ENCODE data around the gene OR10D3. TPM values are rescaled to one million over a fixed set of nuclear protein-coding genes. Genes with fewer than 3 reads are reported as not detected.
A peak's percentile ranks its signal among the peaks of the same experiment; 100 is the strongest.
"Not testable (repeated sequence)": the region's sequence is repeated elsewhere in the genome, so short reads cannot be mapped to it uniquely, and the experiment has no call there.

OR10D3 gene
- total and polyA plus RNA-seq, 5 experiments from 2014 or later: not detected

DNA sequence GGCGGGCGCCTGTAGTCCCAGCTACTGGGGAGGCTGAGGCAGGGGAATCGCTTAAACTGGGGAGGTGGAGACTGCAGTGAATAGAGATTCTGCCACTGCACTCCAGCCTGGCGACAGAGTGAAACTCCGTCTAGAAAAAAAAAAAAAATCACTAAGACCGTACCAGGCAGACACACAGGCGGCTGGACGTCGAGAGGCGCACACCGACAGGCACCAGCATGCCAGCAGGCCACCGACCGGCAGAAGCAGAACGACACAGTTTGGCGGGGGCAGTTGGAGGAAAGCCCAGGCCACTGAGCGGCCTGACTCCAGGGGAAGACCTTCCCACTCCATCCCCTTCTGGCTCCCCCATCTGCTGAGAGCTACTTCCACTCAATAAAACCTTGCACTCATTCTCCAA, 17.5 kb downstream of the OR10D3 start:
- no peaks in the 10 kb centered on the region for H3K9me3 Mint-ChIP-seq
- peaks cover 0 to 8% (median 2%) of the 10 kb centered on the region in 5 donors for H3K27me3 Mint-ChIP-seq
- no peaks in the 10 kb centered on the region for H3K36me3 Mint-ChIP-seq
- POLR2A ChIA-PET: no interaction called here
- no peak overlapping the region for H3K4me3 Mint-ChIP-seq
- H3K4me1 Mint-ChIP-seq: no peaks in the 10 kb centered on the region
- ATAC-seq (no peak), DNase-seq (no peak)
- no peak overlapping the region for H3K27ac Mint-ChIP-seq

DNA sequence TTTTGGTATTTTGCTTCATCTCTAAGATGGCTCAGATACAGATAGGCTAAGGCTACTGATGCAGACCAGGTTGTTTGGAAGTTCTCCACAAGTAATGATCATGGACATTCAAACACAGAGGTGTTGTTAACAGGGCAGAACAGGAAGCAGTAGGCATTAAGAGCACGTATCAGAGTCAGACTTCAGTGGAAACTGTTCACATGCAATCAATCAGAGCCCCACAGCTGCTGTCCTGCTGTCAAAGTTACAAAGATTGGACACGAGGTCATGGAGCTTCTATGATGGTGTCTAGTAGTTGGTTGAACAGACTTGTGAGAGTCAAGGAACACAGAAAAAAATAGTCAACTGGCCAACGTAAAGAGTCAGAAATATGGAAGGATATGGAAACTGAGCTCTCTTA, 19.8 kb downstream of the OR10D3 start:
- DNase-seq (no peak), ATAC-seq (no peak)
- POLR2A ChIA-PET: no interaction called here
- Mint-ChIP-seq H3K27me3 (peaks cover 0 to 7% (median 2%) of the 10 kb centered on the region in 5 donors), H3K36me3 (no peaks in the 10 kb centered on the region), H3K4me3 (no peak overlapping the region), H3K4me1 (no peaks in the 10 kb centered on the region), H3K27ac (no peak overlapping the region), H3K9me3 (no peaks in the 10 kb centered on the region)

DNA sequence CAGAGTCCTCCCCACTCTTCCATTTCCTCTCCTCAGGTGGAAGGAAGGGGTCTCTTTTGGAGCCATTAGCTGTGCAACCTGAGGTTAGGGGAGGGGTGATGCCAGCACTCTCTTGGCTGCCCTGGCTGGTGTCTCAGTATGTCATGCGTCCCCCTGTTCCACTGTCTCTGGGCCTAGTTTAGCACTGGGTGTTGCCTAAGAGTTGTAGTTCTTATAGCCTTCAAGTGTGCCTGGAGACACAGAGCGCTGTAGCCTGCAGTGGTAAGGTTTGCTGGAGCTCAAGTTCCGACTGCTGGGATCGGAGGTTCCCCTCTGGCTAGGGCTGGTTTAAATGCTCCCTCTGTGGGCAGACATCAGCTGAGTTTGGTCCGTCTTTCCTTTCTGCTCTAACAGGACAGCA, 20.9 kb downstream of the OR10D3 start:
- H3K4me3 Mint-ChIP-seq: no peak overlapping the region
- H3K36me3 Mint-ChIP-seq: no peaks in the 10 kb centered on the region
- DNase-seq (no peak), ATAC-seq (no peak)
- H3K27me3 Mint-ChIP-seq: peaks cover 0 to 3% (median 2%) of the 10 kb centered on the region in 5 donors
- no peaks in the 10 kb centered on the region for H3K9me3 Mint-ChIP-seq
- H3K4me1 Mint-ChIP-seq: no peaks in the 10 kb centered on the region
- no peak overlapping the region for H3K27ac Mint-ChIP-seq
- POLR2A ChIA-PET: no interaction called here

DNA sequence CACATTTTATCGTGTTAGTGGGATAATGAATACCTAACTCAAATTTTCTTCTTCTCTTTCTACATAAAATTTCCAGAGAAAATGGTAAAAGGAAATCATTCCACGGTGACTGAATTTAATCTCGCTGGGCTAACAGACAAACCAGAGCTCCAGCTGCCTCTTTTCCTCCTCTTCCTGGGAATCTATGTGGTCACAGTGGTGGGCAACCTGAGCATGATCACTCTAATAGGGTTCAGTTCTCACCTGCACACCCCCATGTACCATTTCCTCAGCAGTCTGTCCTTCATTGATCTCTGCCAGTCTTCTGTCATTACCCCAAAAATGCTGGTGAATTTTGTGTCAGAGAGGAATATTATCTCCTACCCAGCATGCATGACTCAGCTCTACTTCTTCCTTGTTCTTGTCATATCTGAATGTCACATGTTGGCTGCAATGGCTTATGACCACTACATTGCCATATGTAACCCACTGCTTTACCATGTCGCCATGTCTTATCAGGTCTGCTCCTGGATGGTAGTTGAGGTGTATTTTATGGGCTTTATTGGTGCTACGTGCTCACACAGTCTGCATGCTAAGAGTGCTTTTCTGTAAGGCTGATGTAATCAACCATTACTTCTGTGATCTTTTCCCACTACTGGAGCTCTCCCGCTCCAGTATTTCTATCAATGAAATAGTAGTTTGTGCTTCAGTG, 24.1 kb downstream of the OR10D3 start:
- no peaks in the 10 kb centered on the region for H3K36me3 Mint-ChIP-seq
- no peaks in the 10 kb centered on the region for H3K9me3 Mint-ChIP-seq
- H3K27ac Mint-ChIP-seq: no peak overlapping the region
- DNase-seq (no peak), ATAC-seq (no peak)
- H3K4me1 Mint-ChIP-seq: no peaks in the 10 kb centered on the region
- peaks cover 0 to 5% (median 0%) of the 10 kb centered on the region in 5 donors for H3K27me3 Mint-ChIP-seq
- no peak overlapping the region for H3K4me3 Mint-ChIP-seq
- POLR2A ChIA-PET: no interaction called here

DNA sequence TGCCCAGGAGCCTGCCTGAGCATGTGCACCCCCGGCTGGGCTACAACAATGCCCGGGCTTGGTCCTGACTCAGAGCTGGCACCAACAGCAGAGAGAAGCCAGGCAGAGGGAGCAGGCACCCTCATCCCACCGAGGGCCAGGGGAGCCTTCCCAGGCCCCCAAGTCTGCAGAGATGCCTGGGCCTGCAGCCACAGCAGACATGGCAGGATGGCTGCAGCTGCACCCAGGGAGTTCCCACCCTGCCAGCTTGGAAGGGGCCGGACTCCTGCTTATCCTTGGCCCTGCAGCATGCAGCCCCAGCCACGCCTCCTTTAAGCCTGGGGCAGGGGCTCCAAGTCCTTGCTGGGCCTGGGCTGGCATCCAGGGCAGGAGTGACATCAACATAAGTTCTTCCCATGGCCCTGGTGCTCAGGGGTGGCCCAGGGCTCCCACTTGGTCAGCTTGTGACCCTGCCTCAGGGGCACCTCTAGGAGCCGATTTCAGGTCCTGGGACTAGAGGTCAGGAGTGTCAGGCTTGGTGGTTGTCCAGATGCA, 26.7 kb downstream of the OR10D3 start:
- POLR2A ChIA-PET: no interaction called here
- Mint-ChIP-seq H3K27me3 (peaks cover 0 to 5% (median 0%) of the 10 kb centered on the region in 5 donors), H3K4me3 (no peak overlapping the region)

DNA sequence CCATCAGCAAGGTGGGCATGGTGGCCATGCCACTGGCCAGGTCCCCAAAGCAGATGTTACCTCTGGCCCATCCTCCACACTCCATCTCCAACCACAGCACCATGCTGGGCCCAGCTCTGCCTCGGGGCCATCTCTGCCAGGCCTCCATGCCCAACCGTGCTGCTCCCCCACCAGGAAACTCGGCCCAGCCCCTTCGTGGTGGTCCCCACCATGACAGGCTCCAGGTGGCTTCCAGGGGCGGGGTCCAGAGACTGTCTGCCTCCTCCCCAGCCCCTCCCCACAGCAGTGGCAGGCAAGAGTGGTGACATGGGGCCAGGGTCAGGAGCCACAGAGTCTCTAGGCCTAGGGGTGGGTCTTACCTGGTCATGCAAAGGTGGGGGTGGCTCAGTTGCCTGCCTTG, 27.3 kb downstream of the OR10D3 start:
- POLR2A ChIA-PET: no interaction called here
- peak in 1 of 10 donors; percentile 60 for DNase-seq
- H3K4me3 Mint-ChIP-seq: no peak overlapping the region
- H3K36me3 Mint-ChIP-seq: no peaks in the 10 kb centered on the region
- H3K9me3 Mint-ChIP-seq: no peaks in the 10 kb centered on the region
- H3K27ac Mint-ChIP-seq: no peak overlapping the region
- no peak for ATAC-seq
- H3K4me1 Mint-ChIP-seq: no peaks in the 10 kb centered on the region
- peaks cover 0 to 5% (median 0%) of the 10 kb centered on the region in 5 donors for H3K27me3 Mint-ChIP-seq

More for the DNA sequence above, 26.7 kb downstream of the OR10D3 start:
- no peak for DNase-seq
- H3K9me3 Mint-ChIP-seq: no peaks in the 10 kb centered on the region
- H3K27ac Mint-ChIP-seq: no peak overlapping the region
- no peak for ATAC-seq
- no peaks in the 10 kb centered on the region for H3K4me1 Mint-ChIP-seq
- H3K36me3 Mint-ChIP-seq: no peaks in the 10 kb centered on the region

DNA sequence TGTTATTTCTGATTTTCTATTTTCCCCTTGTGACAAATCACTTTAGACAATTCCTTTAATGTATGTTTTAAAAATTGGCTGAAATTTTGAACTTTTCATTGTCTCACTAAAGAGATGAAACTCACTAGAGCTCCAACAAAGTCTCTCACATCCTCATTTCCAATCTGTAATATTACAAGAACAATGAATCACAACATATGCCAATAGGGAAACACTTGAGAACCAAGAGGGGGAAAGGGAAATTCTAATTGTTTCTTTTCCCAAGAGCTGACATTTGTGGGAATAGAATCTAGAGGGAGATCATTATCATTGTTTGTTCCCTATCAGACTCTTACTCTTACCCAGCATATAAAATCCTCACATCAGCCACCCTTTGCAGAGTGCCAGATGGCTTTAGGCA, 28.2 kb downstream of the OR10D3 start:
- POLR2A ChIA-PET: no interaction called here
- no peak for DNase-seq
- Mint-ChIP-seq H3K4me1 (no peaks in the 10 kb centered on the region), H3K27ac (no peak overlapping the region), H3K9me3 (no peaks in the 10 kb centered on the region), H3K4me3 (no peak overlapping the region), H3K27me3 (peaks cover 0 to 5% (median 0%) of the 10 kb centered on the region in 5 donors), H3K36me3 (no peaks in the 10 kb centered on the region)
- ATAC-seq: no peak

DNA sequence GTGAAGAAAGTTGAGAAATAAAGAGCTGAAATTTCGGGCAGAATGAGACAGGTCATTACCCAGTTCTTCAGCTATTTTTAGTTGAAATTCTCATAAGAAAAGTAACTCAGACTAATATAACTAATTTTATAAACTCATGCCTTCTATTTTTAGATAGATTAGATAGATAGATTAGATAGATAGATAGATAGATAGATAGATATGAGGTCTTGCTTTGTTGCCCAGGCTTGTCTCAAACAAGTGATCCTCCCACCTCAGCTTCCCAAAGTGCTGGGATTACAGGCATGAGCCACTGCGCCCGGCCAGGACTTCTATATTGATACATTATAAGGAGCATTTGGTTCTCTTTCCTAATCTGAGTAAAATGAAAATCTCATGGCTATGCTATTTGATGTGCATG, 30.9 kb downstream of the OR10D3 start:
- no peak for ATAC-seq
- Mint-ChIP-seq H3K9me3 (no peaks in the 10 kb centered on the region), H3K36me3 (no peaks in the 10 kb centered on the region), H3K4me1 (no peaks in the 10 kb centered on the region), H3K4me3 (no peak overlapping the region), H3K27ac (no peak overlapping the region), H3K27me3 (peaks cover 0 to 4% (median 0%) of the 10 kb centered on the region in 5 donors)
- POLR2A ChIA-PET: no interaction called here
- DNase-seq: no peak

DNA sequence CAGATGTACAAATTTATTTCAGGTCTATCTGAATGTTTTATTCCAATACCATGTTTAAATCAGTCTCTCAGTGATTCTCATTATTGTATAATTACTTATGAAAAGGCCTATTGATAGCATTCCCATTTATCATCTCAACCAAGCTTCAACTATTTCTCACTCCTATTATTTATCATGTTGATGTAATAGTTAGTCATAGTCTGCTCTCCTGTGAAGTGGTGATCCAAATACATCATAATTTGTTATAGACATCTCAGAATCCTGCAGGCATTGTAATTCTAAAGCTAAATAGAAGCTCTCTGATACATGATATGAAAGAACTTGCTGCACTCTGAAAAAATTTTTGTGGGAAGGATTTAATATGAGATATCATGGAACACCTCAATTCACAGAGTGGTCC, 36.0 kb downstream of the OR10D3 start:
- no peak for ATAC-seq
- H3K9me3 Mint-ChIP-seq: no peaks in the 10 kb centered on the region
- no peaks in the 10 kb centered on the region for H3K36me3 Mint-ChIP-seq

DNA sequence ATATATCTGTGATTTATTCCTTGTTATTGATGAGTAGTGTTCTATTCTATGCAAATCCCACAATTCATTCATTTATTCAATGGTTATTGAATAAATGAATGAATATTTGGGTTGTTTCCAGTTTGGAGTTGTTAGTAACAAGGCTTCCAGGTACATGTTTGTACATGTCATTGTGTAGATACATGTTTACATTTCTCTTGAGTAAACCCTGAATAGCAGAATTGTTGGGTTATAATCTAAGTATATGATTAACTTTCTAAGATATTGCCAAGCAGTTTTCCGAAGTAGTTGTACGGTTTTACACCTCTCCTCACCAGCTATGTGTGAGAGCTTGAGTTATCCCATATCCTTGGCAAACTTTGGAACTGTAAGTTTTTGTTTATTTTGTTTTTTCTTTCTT, 39.3 kb downstream of the OR10D3 start:
- Mint-ChIP-seq H3K4me1 (no peaks in the 10 kb centered on the region), H3K36me3 (no peaks in the 10 kb centered on the region), H3K4me3 (no peak overlapping the region), H3K27ac (no peak overlapping the region), H3K27me3 (peaks cover 3 to 25% (median 10%) of the 10 kb centered on the region in 5 donors), H3K9me3 (no peaks in the 10 kb centered on the region)
- DNase-seq (no peak), ATAC-seq (no peak)
- POLR2A ChIA-PET: no interaction called here

More for the DNA sequence above, 36.0 kb downstream of the OR10D3 start:
- H3K27ac Mint-ChIP-seq: no peak overlapping the region
- peaks cover 0 to 3% (median 0%) of the 10 kb centered on the region in 5 donors for H3K27me3 Mint-ChIP-seq
- POLR2A ChIA-PET: no interaction called here
- H3K4me3 Mint-ChIP-seq: no peak overlapping the region
- no peak for DNase-seq
- H3K4me1 Mint-ChIP-seq: no peaks in the 10 kb centered on the region

DNA sequence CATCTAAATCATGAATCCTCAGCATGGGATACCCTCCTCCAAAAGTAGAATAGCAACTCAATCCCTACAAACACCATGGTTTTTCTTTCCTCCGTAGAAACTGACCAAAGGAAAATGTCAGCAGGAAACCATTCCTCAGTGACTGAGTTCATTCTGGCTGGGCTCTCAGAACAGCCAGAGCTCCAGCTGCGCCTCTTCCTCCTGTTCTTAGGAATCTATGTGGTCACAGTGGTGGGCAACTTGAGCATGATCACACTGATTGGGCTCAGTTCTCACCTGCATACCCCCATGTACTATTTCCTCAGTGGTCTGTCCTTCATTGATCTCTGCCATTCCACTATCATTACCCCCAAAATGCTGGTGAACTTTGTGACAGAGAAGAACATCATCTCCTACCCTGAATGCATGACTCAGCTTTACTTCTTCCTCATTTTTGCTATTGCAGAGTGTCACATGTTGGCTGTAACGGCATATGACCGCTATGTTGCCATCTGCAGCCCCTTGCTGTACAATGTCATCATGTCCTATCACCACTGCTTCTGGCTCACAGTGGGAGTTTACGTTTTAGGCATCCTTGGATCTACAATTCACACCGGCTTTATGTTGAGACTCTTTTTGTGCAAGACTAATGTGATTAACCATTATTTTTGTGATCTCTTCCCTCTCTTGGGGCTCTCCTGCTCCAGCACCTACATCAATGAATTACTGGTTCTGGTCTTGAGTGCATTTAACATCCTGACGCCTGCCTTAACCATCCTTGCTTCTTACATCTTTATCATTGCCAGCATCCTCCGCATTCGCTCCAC, 41.7 kb downstream of the OR10D3 start:
- H3K36me3 Mint-ChIP-seq, H3K27ac Mint-ChIP-seq, POLR2A ChIA-PET, H3K4me1 Mint-ChIP-seq, H3K4me3 Mint-ChIP-seq, ATAC-seq, DNase-seq, H3K9me3 Mint-ChIP-seq: not testable (repeated sequence)
- H3K27me3 Mint-ChIP-seq: peaks cover 3 to 32% (median 15%) of the 10 kb centered on the region in 5 donors

DNA sequence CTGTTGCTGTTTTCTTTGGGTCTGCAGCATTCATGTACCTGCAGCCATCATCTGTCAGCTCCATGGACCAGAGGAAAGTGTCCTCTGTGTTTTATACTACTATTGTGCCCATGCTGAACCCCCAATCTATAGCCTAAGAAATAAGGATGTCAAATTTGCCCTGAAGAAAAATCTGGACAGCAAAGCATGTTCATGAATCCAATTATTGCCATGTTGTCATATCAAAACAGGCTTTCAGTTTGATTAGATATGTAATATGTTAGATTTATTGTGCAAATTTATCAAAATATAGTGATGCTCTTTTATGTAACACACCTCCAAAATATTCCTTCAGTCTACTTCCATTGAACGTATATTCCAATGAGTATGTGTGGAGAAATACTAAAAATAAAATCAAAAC, 42.3 kb downstream of the OR10D3 start:
- Mint-ChIP-seq H3K4me3 (no peak overlapping the region), H3K4me1 (no peaks in the 10 kb centered on the region), H3K27me3 (peaks cover 3 to 32% (median 15%) of the 10 kb centered on the region in 5 donors), H3K27ac (no peak overlapping the region), H3K36me3 (no peaks in the 10 kb centered on the region), H3K9me3 (no peaks in the 10 kb centered on the region)
- POLR2A ChIA-PET: no interaction called here
- ATAC-seq (no peak), DNase-seq (no peak)

DNA sequence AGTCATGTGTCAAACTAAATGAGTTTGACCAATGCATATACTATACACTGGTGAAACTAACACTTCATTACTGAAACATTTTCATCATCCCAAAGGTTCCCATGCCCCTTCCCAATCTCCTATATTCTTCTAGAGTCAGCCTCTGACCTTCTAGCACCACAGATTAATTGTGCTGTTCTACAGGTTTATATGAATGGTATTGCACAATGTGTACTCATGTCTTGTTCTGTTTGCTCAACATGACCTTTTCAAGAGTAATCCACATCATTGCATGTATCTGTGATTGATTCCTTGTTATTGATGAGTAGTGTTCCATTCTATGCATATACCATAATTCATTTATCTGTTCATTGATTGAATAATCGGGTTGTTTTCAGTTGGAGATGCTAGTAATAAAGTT, 50.2 kb downstream of the OR10D3 start:
- H3K27me3 Mint-ChIP-seq: peaks cover 0 to 3% (median 0%) of the 10 kb centered on the region in 5 donors
- H3K36me3 Mint-ChIP-seq: no peaks in the 10 kb centered on the region
- H3K4me1 Mint-ChIP-seq: no peaks in the 10 kb centered on the region
- DNase-seq: no peak
- H3K27ac Mint-ChIP-seq: no peak overlapping the region
- no peak overlapping the region for H3K4me3 Mint-ChIP-seq
- peaks cover 0 to 6% (median 0%) of the 10 kb centered on the region in 9 donors for H3K9me3 Mint-ChIP-seq
- ATAC-seq: no peak
- POLR2A ChIA-PET: no interaction called here

Data from naive thymus-derived CD8-positive, alpha-beta T cell (primary cell).